NCI-H2029 treated with DMSO at 0.1 percent for 48 hours (cell line): Measurements from ENCODE around the gene TCF23.
"Not testable (repeated sequence)": the region's sequence is repeated elsewhere in the genome, so short reads cannot be mapped to it uniquely, and the experiment has no call there.

ENCODE experiments used
- DNase-seq: peaks from one replicate; lab custom pipeline; 2025; lab: John Stamatoyannopoulos, UW

Gene TCF23

DNA sequence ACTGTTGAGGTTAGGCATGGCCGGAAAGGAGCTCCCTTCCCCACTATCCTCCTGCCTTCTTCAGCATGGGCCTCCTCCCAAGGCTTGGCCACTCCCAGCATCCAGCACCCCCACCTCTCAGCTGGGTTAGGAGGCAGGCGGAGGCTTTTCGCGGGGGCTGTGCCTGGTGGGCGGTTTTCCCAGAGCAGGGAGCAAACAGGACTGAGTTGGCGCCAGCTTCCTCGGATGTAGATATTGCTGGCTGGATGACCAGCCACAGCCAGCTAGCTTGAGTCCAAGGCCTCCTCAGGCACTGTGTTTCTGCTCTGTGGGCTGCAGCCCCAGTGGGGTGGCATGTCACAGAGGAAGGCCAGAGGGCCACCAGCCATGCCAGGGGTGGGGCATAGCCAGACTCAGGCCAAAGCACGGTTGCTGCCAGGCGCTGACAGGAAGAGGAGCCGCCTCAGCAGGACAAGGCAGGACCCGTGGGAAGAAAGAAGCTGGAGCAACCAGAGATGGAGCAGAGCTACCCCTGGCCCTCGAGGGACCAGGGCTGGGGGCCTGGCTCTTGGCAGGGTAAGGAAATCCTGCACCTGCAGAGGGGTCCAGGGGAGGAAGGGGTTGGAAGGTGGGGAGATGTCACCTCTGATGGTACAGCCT lies at the start of gene TCF23:
TCF23 (plus strand) TSS at position 204 of the 639 bp plus-strand sequence; CDS start at position 334, 130 bp downstream.
- DNase-seq = no peak

DNA sequence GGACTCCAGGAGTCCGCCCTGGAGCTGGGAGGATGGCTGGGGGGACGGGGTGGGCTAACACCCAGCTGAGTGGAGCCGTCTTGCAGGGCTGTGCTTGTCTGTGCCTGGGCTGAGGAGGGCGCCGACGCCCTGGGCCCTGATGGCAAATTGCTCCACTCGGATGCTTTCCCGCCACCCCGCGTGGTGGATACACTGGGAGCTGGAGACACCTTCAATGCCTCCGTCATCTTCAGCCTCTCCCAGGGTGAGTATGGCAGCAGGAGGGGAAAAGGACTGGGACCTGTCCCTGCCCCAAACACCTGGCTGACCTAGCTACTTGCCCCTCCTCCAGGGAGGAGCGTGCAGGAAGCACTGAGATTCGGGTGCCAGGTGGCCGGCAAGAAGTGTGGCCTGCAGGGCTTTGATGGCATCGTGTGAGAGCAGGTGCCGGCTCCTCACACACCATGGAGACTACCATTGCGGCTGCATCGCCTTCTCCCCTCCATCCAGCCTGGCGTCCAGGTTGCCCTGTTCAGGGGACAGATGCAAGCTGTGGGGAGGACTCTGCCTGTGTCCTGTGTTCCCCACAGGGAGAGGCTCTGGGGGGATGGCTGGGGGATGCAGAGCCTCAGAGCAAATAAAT lies 49.4 kb upstream of the TCF23 start:
- no peak for DNase-seq

DNA sequence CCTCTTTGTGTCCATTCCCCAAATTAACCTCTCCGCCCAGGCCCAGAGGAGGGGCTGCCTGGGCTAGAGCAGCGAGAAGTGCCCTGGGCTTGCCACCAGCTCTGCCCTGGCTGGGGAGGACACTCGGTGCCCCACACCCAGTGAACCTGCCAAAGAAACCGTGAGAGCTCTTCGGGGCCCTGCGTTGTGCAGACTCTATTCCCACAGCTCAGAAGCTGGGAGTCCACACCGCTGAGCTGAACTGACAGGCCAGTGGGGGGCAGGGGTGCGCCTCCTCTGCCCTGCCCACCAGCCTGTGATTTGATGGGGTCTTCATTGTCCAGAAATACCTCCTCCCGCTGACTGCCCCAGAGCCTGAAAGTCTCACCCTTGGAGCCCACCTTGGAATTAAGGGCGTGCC lies 48.8 kb upstream of the TCF23 start:
- DNase-seq = no peak

DNA sequence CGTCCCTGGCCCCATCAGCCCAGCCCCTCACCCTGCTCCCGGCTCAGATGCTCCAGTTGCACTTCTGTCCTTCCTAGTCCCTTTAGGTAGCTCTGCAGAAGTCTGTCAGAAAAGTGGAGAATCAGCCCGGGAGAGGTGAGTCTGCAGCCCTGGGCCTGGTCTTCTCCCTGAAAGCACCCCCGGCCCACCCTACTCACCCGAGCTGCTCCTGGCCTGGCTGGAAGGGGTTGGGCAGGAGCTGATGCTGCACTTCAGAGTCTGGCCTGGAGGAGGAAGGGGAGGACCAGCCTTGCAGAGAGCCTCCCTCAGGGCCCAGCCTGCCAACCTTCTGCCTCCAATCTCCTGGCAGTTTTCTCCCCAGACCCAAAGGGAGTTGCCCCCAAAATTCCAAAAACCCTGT lies 46.5 kb upstream of the TCF23 start:
- DNase-seq = no peak

DNA sequence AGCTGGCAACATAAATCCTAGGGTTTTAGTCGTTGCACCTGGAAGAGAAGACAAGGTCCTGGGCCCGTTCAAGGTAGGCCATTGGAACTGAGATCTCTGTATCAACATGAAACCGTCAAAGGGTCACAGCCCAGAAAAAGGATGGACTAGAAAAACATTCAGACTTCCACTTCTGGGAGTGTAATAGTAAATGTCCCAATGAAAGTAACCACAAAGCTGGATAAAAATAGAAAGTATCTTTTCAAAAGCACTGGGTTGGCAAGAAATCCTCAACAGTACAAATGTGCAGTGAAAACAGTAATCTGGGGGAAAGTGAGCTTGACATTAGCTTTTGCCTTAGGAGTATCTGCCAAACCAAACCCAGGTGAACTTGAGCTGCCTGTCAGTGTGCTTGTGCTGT lies 42.8 kb upstream of the TCF23 start:
- no peak for DNase-seq

DNA sequence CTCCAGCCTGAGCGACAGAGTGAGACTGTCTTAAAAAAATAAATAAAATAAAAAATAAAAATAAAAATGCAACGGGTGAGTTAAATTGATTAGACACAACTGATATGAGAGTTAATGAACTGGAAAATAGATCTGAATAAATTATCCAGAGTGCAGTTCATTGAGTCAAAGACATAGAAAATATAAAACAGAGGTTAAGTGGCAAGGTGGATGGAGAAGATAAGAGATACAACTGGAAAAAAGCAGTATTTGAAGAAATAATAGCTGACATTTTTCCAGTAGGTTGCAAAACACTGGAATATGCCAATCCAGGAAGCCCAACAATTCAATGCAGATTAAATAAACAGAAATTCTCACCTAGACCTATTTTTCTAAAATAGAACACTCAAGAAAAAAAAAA lies 40.6 kb upstream of the TCF23 start:
- no peak for DNase-seq

DNA sequence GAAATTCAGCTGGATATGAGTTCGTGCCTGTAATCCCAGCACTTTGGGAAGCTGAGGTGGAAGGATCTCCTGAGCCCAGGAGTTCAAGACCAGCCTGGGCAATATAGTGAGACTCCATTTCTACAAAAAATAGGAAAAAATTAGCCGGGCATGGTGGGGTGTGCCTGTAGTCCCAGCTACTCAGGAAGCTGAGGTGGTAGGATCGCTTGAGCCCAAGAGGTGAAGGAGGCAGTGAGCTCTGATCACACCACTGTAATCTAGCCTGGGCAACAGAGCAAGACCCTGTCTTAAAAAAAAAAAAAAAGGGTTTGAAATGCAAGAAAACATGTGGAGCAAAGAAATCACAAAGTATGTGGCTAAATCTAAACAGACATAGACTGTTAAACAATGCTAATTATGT lies 39.7 kb upstream of the TCF23 start:
- DNase-seq = no peak

DNA sequence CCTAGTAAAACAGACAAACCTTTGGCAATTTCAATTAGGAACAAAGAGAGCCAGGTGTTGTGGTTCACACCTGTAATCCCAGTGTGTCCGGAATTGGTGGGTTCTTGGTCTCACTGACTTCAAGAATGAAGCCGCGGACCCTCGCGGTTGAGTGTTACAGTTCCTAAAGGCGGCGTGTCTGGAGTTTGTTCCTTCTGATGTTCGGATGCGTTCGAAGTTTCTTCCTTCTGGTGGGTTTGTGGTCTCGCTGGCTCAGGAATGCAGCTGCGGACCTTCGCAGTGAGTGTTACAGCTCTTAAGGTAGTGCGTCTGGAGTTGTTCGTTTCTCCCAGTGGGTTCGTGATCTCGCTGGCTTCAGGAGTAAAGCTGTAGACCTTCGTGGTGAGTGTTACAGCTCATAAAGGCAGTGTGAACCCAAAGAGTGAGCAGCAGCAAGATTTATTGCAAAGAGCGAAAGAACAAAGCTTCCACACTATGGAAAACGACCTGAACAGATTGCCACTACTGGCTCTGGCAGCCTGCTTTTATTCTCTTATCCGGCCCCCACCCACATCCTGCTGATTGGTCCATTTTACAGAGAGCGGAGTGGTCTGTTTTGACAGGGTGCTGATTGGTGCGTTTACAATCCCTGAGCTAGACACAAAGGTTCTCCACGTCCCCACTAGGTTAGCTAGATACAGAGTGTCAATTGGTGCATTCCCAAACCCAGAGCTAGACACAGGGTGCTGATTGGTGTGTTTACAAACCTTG lies 38.0 kb upstream of the TCF23 start:
- DNase-seq = not testable (repeated sequence)

DNA sequence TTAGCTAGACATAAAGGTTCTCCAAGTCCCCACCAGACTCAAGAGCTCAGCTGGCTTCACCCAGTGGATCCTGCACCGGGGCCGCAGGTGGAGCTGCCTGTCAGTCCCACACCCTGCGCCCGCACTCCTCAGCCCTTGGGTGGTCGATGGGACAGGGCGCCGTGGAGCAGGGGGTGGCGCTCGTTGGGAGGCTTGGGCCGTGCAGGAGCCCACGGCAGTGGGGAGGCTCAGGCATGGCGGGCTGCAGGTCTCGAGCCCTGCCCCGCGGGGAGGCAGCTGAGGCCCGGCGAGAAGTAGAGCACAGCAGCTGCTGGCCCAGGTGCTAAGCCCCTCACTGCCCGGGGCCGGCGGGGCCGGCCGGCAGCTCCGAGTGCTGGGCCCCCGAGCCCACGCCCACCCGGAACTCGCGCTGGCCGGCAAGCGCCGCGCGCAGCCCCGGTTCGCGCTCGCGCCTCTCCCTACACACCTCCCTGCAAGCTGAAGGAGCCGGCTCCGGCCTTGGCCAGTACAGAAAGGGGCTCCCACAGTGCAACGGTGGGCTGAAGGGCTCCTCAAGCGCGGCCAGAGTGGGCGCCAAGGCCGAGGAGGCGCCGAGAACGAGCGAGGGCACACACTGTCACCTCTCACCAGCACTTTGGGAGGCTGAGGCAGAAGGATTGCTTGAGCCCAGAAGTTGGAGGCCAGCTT lies 37.3 kb upstream of the TCF23 start:
- DNase-seq = not testable (repeated sequence)

DNA sequence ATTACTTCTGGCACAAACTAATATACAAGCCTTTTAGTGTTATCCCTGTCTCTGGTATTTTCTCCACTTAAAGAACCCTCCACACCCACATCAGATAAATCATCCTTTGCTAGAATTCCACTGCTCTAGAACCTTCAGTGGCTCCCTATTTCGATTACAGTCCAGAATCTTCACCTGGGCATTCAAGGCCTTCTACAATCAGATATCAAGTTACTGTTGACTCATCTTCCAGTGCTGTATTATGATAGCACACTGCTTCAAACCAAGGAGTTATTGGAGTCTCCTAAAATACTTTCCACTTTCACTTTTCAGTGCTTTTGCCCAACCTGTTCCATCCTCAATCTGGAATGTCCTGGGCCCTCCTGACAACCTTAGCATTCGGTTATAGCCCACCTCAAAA lies 33.3 kb upstream of the TCF23 start:
- DNase-seq = no peak

DNA sequence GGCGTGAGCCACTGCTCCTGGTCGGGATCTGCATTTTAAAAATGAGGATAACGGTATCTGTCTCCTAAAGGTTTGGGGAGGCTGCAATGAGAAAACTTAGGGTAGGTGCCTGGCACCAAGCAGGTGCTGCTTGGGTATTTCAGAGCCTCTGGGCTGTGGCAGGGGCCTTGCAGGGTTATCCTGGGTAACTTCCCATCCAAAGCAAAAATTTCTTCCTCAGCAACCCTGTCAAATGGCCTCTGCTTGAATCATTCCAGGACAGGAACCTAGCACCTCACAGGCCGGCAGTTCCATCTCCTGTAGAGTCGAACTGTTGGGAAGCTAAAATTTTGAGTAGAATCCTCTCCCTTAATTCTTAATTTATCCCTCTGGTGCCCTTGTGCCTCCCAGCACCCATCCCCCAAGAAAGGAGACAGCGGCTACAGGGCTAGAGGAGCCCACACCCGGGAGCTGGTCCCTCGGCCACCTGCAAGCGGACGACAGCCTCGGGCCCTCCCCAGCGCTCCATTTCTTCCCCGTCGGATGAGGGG lies 30.7 kb upstream of the TCF23 start:
- no peak for DNase-seq

DNA sequence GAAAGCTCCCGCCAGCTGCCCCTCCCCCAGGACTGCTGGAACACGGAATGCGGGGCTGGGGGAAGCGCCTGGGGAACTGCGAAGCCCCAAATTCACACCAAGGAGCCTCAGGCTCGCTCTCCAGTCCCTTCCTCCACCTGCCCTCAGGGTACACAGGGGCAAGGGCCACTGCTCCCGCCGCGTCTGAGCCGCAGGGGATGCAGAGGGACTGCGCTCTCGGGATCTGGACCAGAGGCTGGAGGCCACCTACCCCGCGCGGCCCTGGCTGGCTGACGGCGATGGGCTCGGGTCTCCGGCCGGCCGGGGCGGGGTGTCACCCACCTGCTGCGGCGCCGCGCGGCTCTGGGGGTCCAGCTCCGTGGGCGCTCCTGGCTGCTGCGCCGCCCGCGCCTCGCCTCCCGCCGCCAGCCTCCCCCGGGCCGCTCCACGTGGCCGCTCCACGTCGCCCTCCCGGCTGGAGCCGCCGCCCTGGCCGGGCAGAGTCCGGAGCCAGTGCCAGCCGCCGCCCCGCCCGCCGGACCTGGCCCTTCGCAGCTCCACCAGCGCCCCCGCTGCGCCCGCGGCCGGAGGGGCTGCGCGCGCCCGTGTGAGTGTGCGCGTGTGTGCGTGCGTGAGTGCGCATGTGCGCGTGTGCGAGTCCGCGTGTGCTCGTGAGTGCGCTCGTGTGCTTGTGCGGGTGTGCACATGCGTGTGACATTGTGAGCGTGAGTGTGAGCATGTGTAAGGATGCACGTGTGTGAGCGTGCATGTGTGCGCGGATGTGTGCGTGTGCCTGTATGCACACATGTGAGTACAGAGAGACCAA lies 30.1 kb upstream of the TCF23 start, which contains the start of gene CGREF1:
CGREF1 (minus strand) TSS at position 604 of the 805 bp plus-strand sequence. CDS start 14,762 bp downstream, outside the sequence.
- no peak for DNase-seq

DNA sequence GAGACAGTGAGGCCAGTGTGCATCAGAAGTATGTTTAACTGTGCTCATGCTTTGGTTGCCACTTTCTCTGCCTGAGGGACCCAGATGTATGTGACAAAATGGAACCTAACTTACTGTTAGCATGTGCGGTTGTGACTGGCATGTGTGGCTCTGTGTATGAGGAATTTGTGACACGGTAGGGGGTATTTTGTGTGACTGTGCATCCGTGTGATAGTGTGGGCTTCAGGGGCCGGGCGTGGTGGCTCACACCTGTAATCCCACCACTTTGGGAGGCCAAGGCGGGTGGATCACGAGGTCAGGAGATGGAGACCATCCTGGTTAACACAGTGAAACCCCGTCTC lies 29.5 kb upstream of the TCF23 start:
- not testable (repeated sequence) for DNase-seq

DNA sequence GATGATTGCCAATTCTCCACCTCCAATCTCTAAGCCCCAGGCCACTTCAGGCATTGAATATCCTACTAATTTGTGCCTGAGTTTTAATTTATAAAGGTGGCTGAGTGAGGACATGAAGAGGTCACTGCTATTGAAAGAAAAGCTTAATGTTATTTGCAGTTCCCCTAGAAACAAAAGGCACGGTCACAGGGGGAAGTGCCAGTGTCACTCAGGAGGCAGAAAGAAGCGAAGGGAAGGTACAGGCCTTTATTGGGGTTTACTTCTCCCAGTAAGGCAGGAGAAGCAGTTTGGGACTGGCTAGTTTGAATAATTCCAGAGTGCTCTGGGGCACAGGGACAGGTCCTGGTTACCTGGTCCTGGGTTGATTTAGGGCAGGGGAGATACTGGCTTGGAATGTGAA lies 26.9 kb upstream of the TCF23 start:
- DNase-seq = no peak

DNA sequence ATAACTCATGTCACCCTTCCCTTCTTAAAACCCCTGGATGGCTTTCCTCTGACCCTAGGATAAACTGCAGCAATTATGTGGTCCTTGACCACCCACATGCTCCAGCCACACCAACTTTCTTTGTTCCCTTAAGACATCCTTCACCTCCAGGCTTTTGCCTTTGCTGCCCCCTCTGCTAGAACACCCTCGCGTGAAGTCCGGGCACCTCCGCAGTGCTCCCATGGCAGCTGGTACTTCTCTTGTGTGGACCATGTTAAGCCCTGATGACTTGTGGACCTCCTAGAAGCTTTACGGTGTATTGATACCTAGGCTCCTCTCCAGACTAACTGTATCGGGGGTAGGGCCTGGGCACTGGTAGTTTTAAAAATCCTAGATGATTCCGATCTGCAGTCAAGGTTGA lies 26.0 kb upstream of the TCF23 start:
- no peak for DNase-seq

DNA sequence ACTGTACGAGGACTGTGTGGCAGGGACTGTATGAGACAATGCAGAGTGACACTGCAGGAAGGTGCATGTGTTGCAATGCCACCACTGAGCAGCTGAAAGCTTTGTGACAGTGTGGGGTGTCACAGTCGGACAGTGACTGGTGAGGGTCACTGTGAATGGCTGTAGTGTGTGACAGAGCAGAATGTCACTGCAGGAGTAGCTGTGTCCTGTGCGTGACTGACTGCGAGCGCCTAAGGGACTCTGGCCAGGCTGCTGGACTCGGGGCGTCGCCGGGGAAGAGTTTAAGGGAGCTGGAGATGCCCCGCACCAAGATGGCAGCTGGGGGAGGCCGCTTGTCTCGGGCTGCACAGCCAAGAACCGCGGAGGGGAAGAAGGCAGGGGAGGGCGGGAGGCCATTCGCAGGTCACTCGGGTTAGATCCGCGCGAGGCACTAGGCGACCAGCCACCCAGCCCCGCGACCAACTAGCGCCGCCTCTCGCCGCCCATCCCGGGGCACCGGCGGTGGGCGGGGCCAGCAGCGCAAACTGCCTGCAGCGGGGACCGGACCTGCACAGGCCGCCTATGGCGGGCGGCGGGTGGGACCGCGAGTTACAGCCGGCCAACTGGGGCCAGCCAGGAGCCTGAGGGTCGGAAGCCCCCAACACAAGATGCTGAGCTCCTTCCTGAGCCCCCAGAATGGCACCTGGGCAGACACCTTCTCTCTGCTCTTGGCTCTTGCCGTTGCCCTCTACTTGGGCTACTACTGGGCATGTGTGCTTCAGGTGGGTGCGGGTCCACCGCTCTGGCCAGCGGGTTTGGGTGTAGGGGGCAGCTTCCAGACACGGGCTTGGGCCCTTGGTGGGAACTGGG lies 25.3 kb upstream of the TCF23 start, which contains the start of gene ABHD1:
ABHD1 (plus strand) TSS at position 514 of the 849 bp plus-strand sequence; CDS start at position 648, 134 bp downstream.
- DNase-seq = no peak

DNA sequence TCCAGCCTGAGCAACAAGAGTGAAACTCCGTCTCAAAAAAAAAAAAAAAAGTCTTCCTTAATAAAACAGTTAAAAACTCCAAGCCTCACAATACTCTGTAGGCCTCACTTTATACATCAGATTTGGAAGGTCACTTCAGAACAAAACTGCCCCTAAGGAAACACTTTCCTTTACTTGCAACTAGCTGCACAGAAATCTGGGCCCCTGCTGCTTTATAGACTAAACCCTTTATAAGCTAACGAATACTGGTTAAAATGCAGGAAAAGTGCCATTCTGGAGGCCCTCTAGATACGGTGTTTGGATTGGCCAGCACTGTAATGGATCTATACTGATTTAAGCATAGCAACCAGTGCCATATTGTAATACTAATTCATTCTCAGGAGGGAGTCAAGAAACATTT lies 23.7 kb upstream of the TCF23 start:
- no peak for DNase-seq

DNA sequence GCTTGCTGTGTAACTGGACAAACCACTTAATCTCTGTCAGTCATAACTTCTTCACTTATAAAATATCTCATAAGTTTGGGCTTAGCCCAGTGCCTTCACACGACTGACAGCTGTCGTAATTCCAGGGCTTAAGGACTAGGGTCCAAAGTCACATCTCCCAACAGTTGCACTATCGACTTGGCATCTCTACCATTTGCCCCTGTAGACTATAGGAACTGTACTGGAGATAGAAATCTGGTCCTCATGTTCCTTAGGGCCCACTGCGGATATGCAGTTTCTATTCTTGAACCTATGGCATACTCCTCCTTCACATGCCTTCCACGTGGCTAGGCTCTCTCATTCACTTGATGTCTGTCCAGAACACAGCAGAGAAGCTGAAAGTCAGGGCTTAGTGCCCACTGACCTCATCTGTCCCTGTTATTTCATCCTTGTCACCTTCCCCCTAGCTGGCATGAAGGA lies 22.5 kb upstream of the TCF23 start:
- DNase-seq = no peak

DNA sequence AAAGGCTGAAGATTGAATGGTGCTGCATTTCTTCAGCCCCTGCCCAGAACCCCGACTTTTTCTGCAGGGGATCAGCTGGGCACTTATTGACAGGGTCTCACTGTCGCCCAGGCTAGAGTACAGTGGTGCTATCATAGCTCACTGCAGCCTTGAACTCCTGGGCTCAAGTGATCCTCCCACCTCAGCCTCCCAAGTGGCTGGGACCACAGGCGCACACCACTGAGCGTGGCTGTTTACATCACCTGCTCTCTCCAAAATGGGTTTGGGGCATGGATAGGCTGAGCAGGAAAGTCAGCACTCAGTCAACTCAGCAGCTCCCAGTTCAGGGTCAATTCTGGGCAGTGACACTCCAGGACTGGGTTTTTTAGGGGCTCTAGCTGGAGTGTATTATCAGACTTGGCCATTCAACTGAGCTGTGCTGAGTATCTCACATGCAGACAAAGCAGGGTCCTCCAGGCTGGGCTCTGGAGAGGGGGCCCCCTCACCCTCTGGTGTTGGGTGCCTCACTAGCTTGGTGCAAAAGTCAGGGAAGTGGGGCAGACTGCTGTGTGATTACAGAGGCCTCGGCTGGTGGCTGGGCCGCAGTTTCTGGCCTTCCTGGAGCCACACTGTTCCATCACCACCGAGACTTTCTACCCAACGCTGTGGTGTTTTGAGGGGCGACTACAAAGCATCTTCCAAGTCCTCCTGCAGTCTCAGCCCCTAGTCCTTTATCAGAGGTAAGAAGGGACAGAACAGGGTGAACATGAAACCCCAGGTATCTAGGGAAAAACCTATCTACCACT lies 20.7 kb upstream of the TCF23 start:
- no peak for DNase-seq
